RWPE1 (cell line): ENCODE results near the gene GATB.

Source experiments
- CTCF ChIA-PET: fragments of 350-600 bp; sonication (Branson Sonifier 250); formaldehyde crosslinking; extraction: SDS; loops from one replicate; lab custom pipeline; 2021; lab: Yijun Ruan, JAX
- POLR2A ChIA-PET: fragments of 400-600 bp; formaldehyde crosslinking; extraction: SDS; loops from one replicate; lab custom pipeline; 2020; ENCODE audit warnings: antibody characterized with exemption; ENCODE audit not compliant: low non-redundant PET; lab: Yijun Ruan, JAX
- DNase-seq: peaks from one replicate; pipeline ENCODE4 v3.0.0; 2012; ENCODE audit warnings: low spot score
- H3K27ac ChIP-seq: fragments of 450-650 bp; 2 replicates; pipeline ENCODE4 v1.5.1; 2017
- CTCF ChIP-seq: fragments of 450-650 bp; conservative IDR thresholded peaks from 2 replicates; pipeline ENCODE4 v1.5.1; 2017; ENCODE audit warnings: low read depth, mild to moderate bottlenecking

GATB gene

GRCh38 chr4:151692443-151692782, 68.4 kb downstream of the GATB start:
- DNase-seq: no peak
- H3K27ac ChIP-seq: no peak overlapping the region
- ChIA-PET POLR2A (no interaction called here), CTCF (no interaction called here)
- no peak for TF ChIP-seq CTCF

GRCh38 chr4:151691639-151692442, 69.0 kb downstream of the GATB start:
- H3K27ac ChIP-seq: no peak overlapping the region
- no peak for DNase-seq
- POLR2A ChIA-PET: no interaction called here

GRCh38 chr4:151690876-151691275, 69.9 kb downstream of the GATB start:
- POLR2A ChIA-PET: no interaction called here
- CTCF ChIA-PET: interaction anchor here (0.7 kb wide), 1 partner anchor 209 kb away, joined by 3 read pairs; no protein-coding TSS in a partner anchor
- H3K27ac ChIP-seq: no peak overlapping the region

More at GRCh38 chr4:151691639-151692442, 69.0 kb downstream of the GATB start:
- CTCF ChIA-PET: no interaction called here
- no peak for TF ChIP-seq CTCF

GRCh38 chr4:151690164-151690870, 70.5 kb downstream of the GATB start:
- ChIA-PET POLR2A (no interaction called here), CTCF (no interaction called here)
- no peak for DNase-seq
- no peak overlapping the region for H3K27ac ChIP-seq
- no peak for TF ChIP-seq CTCF

More at GRCh38 chr4:151690876-151691275, 69.9 kb downstream of the GATB start:
- TF ChIP-seq CTCF: no peak
- DNase-seq: no peak

- POLR2A ChIA-PET: no interaction called here
- no peak for DNase-seq
- CTCF ChIA-PET: interaction anchor here (0.5 kb wide), 1 partner anchor 1396 kb away, joined by 3 read pairs; no protein-coding TSS in a partner anchor
- no peak overlapping the region for H3K27ac ChIP-seq
- no peak for TF ChIP-seq CTCF
Observed at GRCh38 chr4:151689211-151689991, 71.4 kb downstream of the GATB start.

GRCh38 chr4:151688785-151689043, 72.1 kb downstream of the GATB start:
- CTCF ChIA-PET: interaction anchor here (0.5 kb wide), 1 partner anchor 1397 kb away, joined by 3 read pairs; no protein-coding TSS in a partner anchor
- H3K27ac ChIP-seq: no peak overlapping the region
- no peak for DNase-seq
- POLR2A ChIA-PET: no interaction called here
- TF ChIP-seq CTCF: no peak
